SJSA1 (cell line): ENCODE data around the gene SESN3. TPM values are rescaled to one million over a fixed set of nuclear protein-coding genes. Genes with fewer than 3 reads are reported as not detected.
A peak's percentile ranks its signal among the peaks of the same experiment; 100 is the strongest.
"Not testable (repeated sequence)": the region's sequence is repeated elsewhere in the genome, so short reads cannot be mapped to it uniquely, and the experiment has no call there.

ENCODE experiments used
- DNase-seq, 2 experiments: peaks; one replicate each; pipeline ENCODE4 v3.0.0-alpha.2; 2015 to 2020; ENCODE audit warnings: low spot score in 2 of 2, low read depth in 1 of 2
- H3K27ac ChIP-seq: fragments of 250-450 bp; sonication (Bioruptor Pico); 2 replicates; pipeline ENCODE4 v1.5.1; 2020; ENCODE audit warnings: mild to moderate bottlenecking, moderate library complexity
- H3K27me3 ChIP-seq: fragments of 250-450 bp; sonication (Bioruptor Pico); replicated peaks from 2 replicates; pipeline ENCODE4 v1.5.1; 2020; ENCODE audit warnings: mild to moderate bottlenecking, moderate library complexity
- H3K36me3 ChIP-seq: fragments of 250-450 bp; sonication (Bioruptor Pico); 2 replicates; pipeline ENCODE4 v1.5.1; 2020; ENCODE audit warnings: mild to moderate bottlenecking
- H3K4me1 ChIP-seq: fragments of 250-450 bp; sonication (Bioruptor Pico); replicated peaks from 2 replicates; pipeline ENCODE4 v1.6.1; 2021; ENCODE audit warnings: mild to moderate bottlenecking
- H3K4me3 ChIP-seq: fragments of 250-450 bp; sonication (Bioruptor Pico); 2 replicates; pipeline ENCODE4 v1.5.1; 2020; ENCODE audit warnings: mild to moderate bottlenecking
- H3K9me3 ChIP-seq: fragments of 250-450 bp; sonication (Bioruptor Pico); replicated peaks from 2 replicates; pipeline ENCODE4 v1.5.1; 2020; ENCODE audit warnings: mild to moderate bottlenecking
- total RNA-seq: library from RNA; depleted of rRNA; stranded (reverse); fragments of >200 nt; shearing (Covaris generic); gene quantifications from 2 replicates; pipeline ENCODE4 v1.2.3, GENCODE V29; 2014

Gene SESN3
- total RNA-seq, 1 experiment from 2014 or later = 0.66 TPM

GRCh38 chr11:95256321-95256779 lies 25.3 kb upstream of the SESN3 start:
- no peaks in the 10 kb centered on the region for H3K27me3 ChIP-seq
- no peaks in the 10 kb centered on the region for H3K4me1 ChIP-seq
- no peaks in the 10 kb centered on the region for H3K36me3 ChIP-seq
- H3K4me3 ChIP-seq = no peak overlapping the region
- no peaks in the 10 kb centered on the region for H3K9me3 ChIP-seq
- DNase-seq = no peak
- no peak overlapping the region for H3K27ac ChIP-seq

GRCh38 chr11:95255251-95256145 lies 24.5 kb upstream of the SESN3 start:
- Histone ChIP-seq H3K27ac (no peak overlapping the region), H3K9me3 (no peaks in the 10 kb centered on the region), H3K4me1 (no peaks in the 10 kb centered on the region)

GRCh38 chr11:95254716-95255115 lies 23.7 kb upstream of the SESN3 start:
- DNase-seq = no peak
- no peak overlapping the region for H3K27ac ChIP-seq
- H3K27me3 ChIP-seq = no peaks in the 10 kb centered on the region
- H3K4me3 ChIP-seq = no peak overlapping the region
- H3K4me1 ChIP-seq = no peaks in the 10 kb centered on the region
- no peaks in the 10 kb centered on the region for H3K9me3 ChIP-seq
- no peaks in the 10 kb centered on the region for H3K36me3 ChIP-seq

More at GRCh38 chr11:95255251-95256145, 24.5 kb upstream of the SESN3 start:
- H3K27me3 ChIP-seq = no peaks in the 10 kb centered on the region
- DNase-seq = no peak
- no peaks in the 10 kb centered on the region for H3K36me3 ChIP-seq
- H3K4me3 ChIP-seq = no peak overlapping the region

- H3K27me3 ChIP-seq = no peaks in the 10 kb centered on the region
- no peak overlapping the region for H3K27ac ChIP-seq
- H3K9me3 ChIP-seq = no peaks in the 10 kb centered on the region
- H3K4me1 ChIP-seq = no peaks in the 10 kb centered on the region
- H3K36me3 ChIP-seq = no peaks in the 10 kb centered on the region
- peak; percentile 34 to 53 for DNase-seq
- peak overlapping the region; percentile 18; the same call in 1 of the 2 replicates for H3K4me3 ChIP-seq
Measured at GRCh38 chr11:95254131-95254704, 23.2 kb upstream of the SESN3 start.

- no peaks in the 10 kb centered on the region for H3K9me3 ChIP-seq
Measured at GRCh38 chr11:95253141-95253540, 22.1 kb upstream of the SESN3 start.

GRCh38 chr11:95252586-95252985 lies 21.6 kb upstream of the SESN3 start:
- Histone ChIP-seq H3K4me3 (no peak overlapping the region), H3K27me3 (no peaks in the 10 kb centered on the region), H3K27ac (no peak overlapping the region), H3K36me3 (no peaks in the 10 kb centered on the region), H3K4me1 (no peaks in the 10 kb centered on the region), H3K9me3 (no peaks in the 10 kb centered on the region)
- no peak for DNase-seq

More at GRCh38 chr11:95253141-95253540, 22.1 kb upstream of the SESN3 start:
- no peaks in the 10 kb centered on the region for H3K4me1 ChIP-seq
- no peaks in the 10 kb centered on the region for H3K27me3 ChIP-seq
- DNase-seq = no peak
- H3K27ac ChIP-seq = no peak overlapping the region
- H3K36me3 ChIP-seq = no peaks in the 10 kb centered on the region
- H3K4me3 ChIP-seq = no peak overlapping the region

- not testable (repeated sequence) for H3K4me1 ChIP-seq
Measured at GRCh38 chr11:95251896-95252295, 20.9 kb upstream of the SESN3 start.

GRCh38 chr11:95248666-95249467 lies 17.9 kb upstream of the SESN3 start:
- Histone ChIP-seq H3K4me1 (no peaks in the 10 kb centered on the region), H3K9me3 (no peaks in the 10 kb centered on the region), H3K36me3 (no peaks in the 10 kb centered on the region), H3K27ac (no peak overlapping the region), H3K27me3 (no peaks in the 10 kb centered on the region), H3K4me3 (no peak overlapping the region)
- DNase-seq = no peak

More at GRCh38 chr11:95251896-95252295, 20.9 kb upstream of the SESN3 start:
- DNase-seq, H3K36me3 ChIP-seq, H3K27me3 ChIP-seq, H3K27ac ChIP-seq, H3K9me3 ChIP-seq, H3K4me3 ChIP-seq: not testable (repeated sequence)

- Histone ChIP-seq H3K9me3 (no peaks in the 10 kb centered on the region), H3K27ac (no peak overlapping the region), H3K4me1 (no peaks in the 10 kb centered on the region), H3K27me3 (no peaks in the 10 kb centered on the region), H3K36me3 (no peaks in the 10 kb centered on the region), H3K4me3 (no peak overlapping the region)
- no peak for DNase-seq
Measured at GRCh38 chr11:95247883-95248282, 16.9 kb upstream of the SESN3 start.

- Histone ChIP-seq H3K4me3 (no peak overlapping the region), H3K27ac (no peak overlapping the region), H3K4me1 (no peaks in the 10 kb centered on the region), H3K9me3 (no peaks in the 10 kb centered on the region), H3K27me3 (no peaks in the 10 kb centered on the region), H3K36me3 (no peaks in the 10 kb centered on the region)
- no peak for DNase-seq
Measured at GRCh38 chr11:95247127-95247684, 16.2 kb upstream of the SESN3 start.

- Histone ChIP-seq H3K27me3 (no peaks in the 10 kb centered on the region), H3K27ac (no peak overlapping the region), H3K36me3 (no peaks in the 10 kb centered on the region), H3K4me1 (no peaks in the 10 kb centered on the region), H3K4me3 (no peak overlapping the region), H3K9me3 (no peaks in the 10 kb centered on the region)
- DNase-seq = no peak
Measured at GRCh38 chr11:95245581-95245980, 14.6 kb upstream of the SESN3 start.

GRCh38 chr11:95245038-95245437 lies 14.0 kb upstream of the SESN3 start:
- no peak overlapping the region for H3K27ac ChIP-seq

GRCh38 chr11:95243673-95244072 lies 12.7 kb upstream of the SESN3 start:
- Histone ChIP-seq H3K4me3 (no peak overlapping the region), H3K27ac (no peak overlapping the region), H3K4me1 (no peaks in the 10 kb centered on the region), H3K27me3 (no peaks in the 10 kb centered on the region), H3K36me3 (no peaks in the 10 kb centered on the region), H3K9me3 (no peaks in the 10 kb centered on the region)
- no peak for DNase-seq

More at GRCh38 chr11:95245038-95245437, 14.0 kb upstream of the SESN3 start:
- DNase-seq = no peak
- no peaks in the 10 kb centered on the region for H3K9me3 ChIP-seq
- H3K4me3 ChIP-seq = no peak overlapping the region
- H3K27me3 ChIP-seq = no peaks in the 10 kb centered on the region
- no peaks in the 10 kb centered on the region for H3K4me1 ChIP-seq
- no peaks in the 10 kb centered on the region for H3K36me3 ChIP-seq
